SK-N-DZ (cell line): ENCODE results near the gene CADPS.

Experiments used
- DNase-seq: peaks from one replicate; pipeline ENCODE4 v3.0.0-alpha.2; 2015; ENCODE audit warnings: low spot score

CADPS gene

GRCh38 chr3:62873761-62874710, 1.2 kb downstream of the CADPS start:
- DNase-seq: peak; percentile 91

- no peak for DNase-seq
These were observed 1.8 kb downstream of the CADPS start for GRCh38 chr3:62873451-62873760.

GRCh38 chr3:62872318-62872717, 2.9 kb downstream of the CADPS start:
- no peak for DNase-seq

GRCh38 chr3:62870321-62870720, 4.9 kb downstream of the CADPS start:
- no peak for DNase-seq

- no peak for DNase-seq
These were observed 11.6 kb downstream of the CADPS start for GRCh38 chr3:62863648-62864047.

GRCh38 chr3:62859203-62859791, 15.9 kb downstream of the CADPS start:
- no peak for DNase-seq

GRCh38 chr3:62845996-62846395, 29.2 kb downstream of the CADPS start:
- no peak for DNase-seq

- no peak for DNase-seq
These were observed 31.7 kb downstream of the CADPS start for GRCh38 chr3:62843508-62843907.

- no peak for DNase-seq
These were observed 35.5 kb downstream of the CADPS start for GRCh38 chr3:62839748-62840147.

- no peak for DNase-seq
These were observed 38.0 kb downstream of the CADPS start for GRCh38 chr3:62837145-62837787.

- no peak for DNase-seq
These were observed 39.5 kb downstream of the CADPS start for GRCh38 chr3:62835554-62836236.

GRCh38 chr3:62833538-62833937, 41.7 kb downstream of the CADPS start:
- no peak for DNase-seq

GRCh38 chr3:62832553-62832952, 42.7 kb downstream of the CADPS start:
- DNase-seq: no peak

GRCh38 chr3:62830727-62831322, 44.4 kb downstream of the CADPS start:
- no peak for DNase-seq

- peak; percentile 30 for DNase-seq
These were observed 47.7 kb downstream of the CADPS start for GRCh38 chr3:62827550-62827949.

- DNase-seq: no peak
These were observed 50.1 kb downstream of the CADPS start for GRCh38 chr3:62824965-62825592.

- DNase-seq: no peak
These were observed 51.7 kb downstream of the CADPS start for GRCh38 chr3:62823461-62824050.

- no peak for DNase-seq
These were observed 52.3 kb downstream of the CADPS start for GRCh38 chr3:62822905-62823304.

- no peak for DNase-seq
These were observed 56.9 kb downstream of the CADPS start for GRCh38 chr3:62818347-62818746.

GRCh38 chr3:62817678-62818077, 57.5 kb downstream of the CADPS start:
- DNase-seq: no peak

GRCh38 chr3:62815981-62816380, 59.2 kb downstream of the CADPS start:
- DNase-seq: no peak
